ENCODE measurements around the gene RB1.

The RB1 gene

DNA sequence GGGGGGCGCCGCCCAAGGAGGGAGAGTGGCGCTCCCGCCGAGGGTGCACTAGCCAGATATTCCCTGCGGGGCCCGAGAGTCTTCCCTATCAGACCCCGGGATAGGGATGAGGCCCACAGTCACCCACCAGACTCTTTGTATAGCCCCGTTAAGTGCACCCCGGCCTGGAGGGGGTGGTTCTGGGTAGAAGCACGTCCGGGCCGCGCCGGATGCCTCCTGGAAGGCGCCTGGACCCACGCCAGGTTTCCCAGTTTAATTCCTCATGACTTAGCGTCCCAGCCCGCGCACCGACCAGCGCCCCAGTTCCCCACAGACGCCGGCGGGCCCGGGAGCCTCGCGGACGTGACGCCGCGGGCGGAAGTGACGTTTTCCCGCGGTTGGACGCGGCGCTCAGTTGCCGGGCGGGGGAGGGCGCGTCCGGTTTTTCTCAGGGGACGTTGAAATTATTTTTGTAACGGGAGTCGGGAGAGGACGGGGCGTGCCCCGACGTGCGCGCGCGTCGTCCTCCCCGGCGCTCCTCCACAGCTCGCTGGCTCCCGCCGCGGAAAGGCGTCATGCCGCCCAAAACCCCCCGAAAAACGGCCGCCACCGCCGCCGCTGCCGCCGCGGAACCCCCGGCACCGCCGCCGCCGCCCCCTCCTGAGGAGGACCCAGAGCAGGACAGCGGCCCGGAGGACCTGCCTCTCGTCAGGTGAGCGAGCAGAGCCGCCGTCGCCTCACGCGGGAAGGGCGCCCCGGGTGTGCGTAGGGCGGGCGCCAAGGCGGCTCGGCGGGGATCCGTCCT, at the start of gene RB1:
RB1 (plus strand) TSS at position 393 of the 784 bp plus-strand sequence; CDS start at position 555, 162 bp downstream.
- peak; percentile 85 for DNase-seq

DNA sequence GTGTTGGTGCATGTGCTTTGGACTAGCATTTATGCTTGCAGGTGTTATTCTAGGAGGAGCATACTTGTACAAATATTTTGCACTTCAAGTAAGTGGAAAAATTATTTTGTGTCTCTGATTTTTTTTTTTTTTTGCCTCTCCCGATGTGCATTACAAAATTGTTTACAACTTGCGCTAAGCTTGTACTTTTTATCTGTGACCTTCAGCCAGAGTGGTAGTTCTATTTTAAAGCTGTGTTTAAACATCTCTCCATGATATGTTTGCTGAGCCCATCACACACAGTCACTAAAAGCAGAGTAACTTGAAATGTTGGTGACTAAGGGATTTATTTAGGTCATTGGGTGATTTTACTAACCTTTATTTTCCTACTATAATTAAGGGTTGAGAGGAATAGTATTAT, 49.7 kb upstream of the RB1 start:
- DNase-seq = no peak

DNA sequence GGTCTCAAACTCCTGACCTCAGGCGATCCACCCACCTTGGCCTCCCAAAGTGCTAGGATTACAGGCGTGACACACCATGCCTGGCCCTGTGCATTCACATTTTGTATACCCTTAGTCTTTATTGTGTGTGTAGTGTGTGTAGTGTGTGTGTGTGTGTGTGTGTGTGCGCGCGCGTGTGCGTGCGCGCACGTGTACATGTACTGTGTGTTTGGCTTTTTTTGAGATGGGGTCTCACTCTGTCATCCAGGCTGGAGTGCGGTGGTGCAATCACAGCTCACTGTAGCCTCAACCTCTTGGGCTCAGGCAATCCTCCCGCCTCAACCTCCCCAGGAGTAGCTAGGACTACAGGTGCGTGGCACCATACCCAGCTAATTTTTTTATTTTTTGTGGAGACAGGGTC, 48.5 kb upstream of the RB1 start:
- DNase-seq = no peak

DNA sequence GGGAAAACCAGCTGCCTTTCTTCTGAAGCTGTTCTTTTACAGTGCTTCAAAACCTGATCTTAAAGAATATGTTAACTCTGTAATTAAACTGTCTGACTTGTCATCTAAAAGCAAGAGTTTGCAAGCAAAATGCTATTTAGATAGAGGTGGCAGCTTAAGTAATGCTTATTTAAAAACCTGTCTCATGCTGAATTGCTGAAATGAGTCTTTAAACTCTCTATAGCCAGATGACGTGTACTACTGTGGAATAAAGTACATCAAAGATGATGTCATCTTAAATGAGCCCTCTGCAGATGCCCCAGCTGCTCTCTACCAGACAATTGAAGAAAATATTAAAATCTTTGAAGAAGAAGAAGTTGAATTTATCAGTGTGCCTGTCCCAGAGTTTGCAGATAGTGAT, 47.6 kb upstream of the RB1 start:
- DNase-seq = no peak

DNA sequence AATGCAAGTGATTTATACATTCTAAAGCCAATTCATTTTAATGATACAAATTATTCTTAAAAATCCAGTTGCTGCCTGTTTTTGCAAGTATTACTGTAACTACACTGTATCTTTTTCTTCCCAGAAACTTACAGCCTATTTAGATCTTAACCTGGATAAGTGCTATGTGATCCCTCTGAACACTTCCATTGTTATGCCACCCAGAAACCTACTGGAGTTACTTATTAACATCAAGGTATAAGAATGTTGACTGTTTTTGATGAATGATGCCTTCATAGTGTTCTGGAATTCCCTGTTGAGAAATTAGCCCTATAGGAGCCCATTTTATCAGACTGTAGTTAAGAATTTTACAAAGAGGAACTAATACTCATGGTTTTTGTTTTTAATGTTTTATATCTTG, 45.5 kb upstream of the RB1 start:
- peak; percentile 65 for DNase-seq

DNA sequence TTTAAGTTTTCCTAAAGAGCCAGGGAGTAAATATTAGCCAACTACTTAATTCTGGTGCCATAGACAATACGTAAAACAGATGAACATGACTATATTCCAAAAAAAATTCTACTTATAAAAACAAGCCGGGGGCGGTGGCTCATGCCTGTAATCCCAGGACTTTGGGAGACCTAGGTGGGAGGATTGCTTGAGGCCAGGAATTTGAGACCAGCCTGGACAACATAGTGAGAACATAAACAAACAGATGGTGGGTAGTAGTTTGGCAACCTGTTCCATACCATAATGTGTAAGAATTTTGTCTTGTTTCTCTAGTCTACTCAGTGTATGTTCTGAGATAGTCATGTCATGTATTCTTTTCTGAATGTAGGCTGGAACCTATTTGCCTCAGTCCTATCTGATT, 45.1 kb upstream of the RB1 start:
- DNase-seq = no peak

DNA sequence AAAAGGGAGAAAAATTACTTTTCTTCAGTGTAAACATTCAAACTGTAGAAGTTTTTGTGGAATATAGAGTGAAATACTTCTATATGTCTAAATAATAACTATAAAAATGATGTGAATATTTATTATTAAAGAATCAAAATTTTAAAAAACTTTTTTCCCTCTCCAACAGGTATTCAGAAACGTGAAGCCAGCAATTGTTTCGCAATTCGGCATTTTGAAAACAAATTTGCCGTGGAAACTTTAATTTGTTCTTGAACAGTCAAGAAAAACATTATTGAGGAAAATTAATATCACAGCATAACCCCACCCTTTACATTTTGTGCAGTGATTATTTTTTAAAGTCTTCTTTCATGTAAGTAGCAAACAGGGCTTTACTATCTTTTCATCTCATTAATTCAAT, 42.6 kb upstream of the RB1 start:
- DNase-seq = no peak

DNA sequence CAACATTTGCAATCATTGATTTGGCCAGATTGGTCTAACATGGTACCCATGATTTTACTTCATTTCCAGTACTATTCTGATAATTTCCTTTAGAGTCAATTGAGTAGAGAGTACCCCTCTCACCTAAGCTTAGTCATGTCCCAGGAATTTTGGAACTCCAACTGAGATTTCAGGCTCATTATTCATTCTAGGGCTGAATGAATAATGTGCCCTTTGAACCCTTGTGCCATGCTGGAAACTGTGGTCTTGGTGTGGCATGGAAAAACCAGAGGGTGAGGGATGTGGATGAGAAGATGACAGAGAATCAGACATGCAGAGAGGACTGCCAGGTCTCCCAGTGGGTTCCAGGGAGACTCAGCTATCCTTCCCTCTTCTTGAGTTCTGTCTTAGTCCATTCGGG, 40.4 kb upstream of the RB1 start:
- peak; percentile 28 for DNase-seq

DNA sequence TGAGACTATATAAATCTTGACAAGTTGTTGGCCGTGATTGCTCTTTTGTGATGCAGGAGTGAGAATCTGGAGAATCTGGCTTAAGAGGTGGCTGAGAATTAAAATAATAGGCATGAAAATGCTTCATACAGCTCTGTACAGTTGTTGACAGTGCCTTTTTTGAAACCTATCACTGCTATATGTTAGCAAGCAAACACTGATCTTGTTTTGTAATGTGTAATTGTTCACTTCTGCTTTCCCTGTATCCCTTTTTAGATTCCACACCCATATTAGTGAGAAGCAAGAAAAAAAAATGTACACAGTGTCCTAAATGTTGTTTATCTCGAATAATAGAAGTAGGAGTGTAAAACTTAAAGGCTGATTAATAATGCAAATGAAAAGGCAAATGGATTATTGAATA, 39.5 kb upstream of the RB1 start:
- DNase-seq = no peak

DNA sequence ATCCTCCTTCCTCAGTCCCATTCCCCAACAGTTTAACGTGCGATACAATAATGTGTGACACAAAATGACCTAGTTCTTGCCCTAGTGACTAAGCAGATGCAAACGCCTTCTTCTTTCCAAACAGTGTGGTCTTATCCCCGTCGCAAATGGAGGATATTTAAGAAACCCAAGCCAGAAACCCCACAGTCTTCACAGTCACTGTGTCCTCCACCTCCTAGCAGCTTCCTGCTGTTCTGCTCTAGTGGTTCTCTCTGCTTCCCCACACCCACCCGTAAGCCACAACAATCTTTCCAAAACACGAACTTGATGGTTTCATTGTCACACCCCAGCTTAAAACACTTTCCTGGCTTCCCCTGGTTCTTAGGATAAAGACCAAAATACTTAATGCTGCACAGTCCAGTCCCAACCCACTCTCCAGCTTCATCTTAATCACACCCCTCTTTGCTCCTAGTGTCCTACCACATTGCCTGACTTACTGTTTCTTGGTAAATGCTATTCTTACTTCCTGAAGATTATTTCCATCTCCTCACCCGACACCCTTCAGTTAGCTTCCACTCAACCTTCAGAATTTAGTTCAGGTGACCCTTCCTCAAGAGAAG, 38.2 kb upstream of the RB1 start:
- DNase-seq = no peak

DNA sequence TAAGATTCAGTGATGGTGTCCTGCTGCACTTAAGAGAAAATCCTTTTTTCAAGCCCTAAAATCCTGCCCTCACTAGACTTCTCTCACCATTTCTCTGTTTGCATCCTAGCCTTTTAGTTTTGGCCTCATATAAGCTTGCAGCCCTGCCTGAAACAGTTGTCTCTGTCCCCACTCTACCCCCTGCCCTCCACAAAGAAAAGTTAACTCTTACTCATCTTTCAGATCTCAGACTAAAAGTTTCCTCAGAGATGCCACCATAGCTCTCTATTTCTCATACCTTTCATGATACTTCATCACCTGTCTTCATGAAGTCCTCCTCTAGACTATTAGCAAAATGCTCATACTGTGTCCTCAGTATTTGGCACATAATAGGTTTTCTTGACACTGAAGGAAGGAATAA, 37.4 kb upstream of the RB1 start:
- no peak for DNase-seq

DNA sequence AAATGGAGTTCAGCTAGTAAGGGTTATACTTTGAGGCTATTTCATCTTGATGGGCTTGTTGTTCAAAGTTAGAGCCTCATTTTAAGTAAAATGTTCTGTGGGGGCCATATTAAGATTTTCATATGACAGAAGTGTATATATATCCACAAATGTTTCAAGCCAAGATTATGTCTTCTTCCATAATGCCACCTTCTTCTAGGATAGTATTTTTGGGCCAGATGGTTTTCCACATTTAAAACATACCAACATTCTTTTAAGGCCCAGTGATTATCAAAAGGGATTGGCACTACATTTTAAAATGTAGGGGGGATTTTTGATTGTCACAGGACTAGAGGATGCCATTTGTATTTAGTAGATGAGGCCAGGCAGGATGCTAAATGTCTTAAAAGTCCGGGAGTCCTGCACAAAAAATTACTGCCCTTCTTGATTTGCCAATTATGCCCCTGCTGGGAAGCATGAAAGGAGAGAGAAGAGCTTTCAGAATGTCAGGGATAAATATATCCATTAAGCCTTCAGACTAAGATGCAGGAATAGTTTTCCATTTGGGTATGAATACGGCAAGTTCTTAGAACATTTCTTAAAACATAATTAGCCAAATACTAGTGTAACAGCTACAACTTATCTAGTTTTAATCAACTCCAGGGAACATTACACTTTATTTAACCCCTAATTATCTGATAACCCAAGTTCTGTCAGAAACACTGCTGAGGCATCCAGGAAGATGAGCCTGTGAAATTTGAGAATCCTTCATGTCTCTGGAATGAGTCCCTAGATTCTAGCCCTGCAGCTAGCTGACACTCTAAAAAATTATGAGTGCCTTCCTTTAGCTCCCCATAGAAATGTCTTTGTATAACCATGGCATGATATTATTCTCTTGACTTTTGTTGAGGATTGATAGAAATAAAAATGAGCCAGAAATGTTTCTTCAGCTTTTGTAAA, 36.6 kb upstream of the RB1 start:
- DNase-seq = no peak

DNA sequence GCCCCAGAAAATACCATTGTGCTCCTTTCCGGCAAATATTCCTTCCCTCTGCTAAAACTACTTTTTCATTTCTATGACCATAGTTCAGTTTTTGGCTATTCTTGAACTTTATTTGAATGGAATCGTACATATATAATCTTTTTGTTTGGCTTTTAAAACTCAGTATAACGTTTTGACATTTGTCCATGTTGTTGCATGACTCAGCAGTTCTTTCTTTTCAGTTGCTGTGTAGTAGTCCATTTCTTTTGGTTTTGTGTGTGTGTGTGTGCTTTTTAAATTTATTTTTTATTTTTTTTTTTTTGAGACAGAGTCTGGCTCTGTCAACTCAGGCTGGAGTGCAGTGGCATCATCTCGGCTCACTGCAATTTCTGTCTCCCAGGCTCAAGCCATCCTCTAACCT, 35.5 kb upstream of the RB1 start:
- no peak for DNase-seq

DNA sequence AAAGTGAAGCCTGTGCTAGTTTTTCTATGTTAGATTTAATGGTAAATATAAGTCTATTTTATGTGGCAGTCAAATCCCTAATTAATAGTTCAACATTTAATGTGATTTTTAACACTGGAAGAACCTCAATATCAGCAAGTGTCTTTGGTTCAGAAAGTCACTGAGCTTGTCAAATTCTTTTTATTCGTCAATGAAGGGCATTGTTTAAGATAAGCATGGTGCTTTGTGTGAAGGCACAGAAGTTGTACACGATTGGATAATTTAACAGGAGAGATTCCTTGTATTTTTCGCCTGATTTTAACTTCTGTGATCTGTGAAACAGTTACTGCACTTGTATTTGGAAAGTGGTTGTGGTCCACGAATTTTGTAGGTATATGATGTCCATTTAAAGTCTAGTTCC, 30.2 kb upstream of the RB1 start:
- DNase-seq = no peak

DNA sequence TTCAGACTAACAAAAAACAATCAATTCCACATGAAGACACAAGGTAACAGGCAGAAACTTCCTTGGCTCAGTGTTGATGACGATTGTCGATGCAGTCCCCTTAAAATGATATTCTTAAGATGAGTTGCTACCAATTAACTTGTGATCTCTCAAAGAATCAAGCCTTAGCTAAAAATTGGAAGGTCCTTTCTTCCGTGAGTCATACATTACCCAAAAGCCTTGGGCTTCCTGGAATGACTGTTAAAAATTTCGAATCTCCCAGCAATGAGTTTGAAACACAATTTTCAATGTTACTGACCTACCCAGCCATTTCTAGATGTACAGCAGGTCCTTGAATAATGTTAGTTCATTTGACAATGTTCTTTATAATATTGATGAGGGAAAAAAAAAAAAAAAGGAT, 28.0 kb upstream of the RB1 start:
- no peak for DNase-seq

DNA sequence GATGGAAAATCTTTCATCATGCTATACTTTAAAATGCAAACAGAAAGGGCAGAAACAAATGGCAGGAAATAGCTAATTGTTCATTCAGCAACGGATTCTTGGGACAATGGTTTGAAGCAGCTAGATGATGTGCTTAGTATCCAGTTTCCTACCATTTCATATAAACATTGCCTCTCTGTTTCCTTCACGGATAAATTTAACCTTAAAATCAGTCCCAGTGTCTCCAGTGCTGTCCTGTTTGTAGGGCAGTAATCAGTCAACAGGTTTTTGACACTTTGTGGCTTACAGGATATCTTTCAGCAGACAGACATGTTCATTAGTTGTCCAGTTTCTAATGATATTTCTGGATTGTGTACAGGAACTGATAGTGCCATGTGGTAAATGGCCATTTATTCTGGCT, 24.7 kb upstream of the RB1 start:
- DNase-seq = no peak

DNA sequence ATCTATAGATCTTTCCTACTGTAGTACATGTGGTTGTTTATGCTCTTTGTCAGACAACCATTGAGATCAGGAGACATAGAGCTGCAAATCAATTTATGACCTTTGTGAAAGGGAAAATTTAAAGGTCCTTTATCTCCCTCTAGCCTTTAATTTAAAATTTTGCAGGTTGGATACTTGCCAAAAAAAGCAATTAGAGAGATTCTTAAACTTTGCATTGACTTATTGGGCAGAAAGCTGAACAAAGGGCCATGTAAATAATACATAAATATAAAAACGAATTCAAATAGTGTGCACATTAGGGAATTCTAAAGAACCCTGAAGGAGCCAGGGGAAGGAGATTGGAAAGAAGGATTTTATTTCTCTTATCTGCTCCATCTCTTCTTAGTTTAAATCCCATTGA, 22.0 kb upstream of the RB1 start:
- no peak for DNase-seq

DNA sequence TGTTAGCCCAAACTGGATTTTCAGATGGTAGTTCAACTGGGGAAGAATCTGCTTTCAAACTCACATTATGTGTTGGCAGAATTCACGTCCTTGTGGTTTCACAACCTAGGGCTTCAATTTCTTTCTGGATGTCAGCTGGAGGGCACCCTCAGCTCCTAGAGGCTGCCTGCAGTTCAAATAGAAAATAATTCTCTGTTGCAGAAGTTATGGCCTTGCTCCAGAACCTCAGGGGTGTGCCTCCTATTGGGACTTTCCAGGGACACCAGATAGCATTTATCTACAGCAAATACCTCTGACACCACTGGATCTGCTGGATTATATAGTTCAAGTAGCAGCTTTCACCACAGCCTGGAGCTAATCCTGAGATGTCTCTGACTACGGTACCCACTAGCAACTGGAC, 11.8 kb upstream of the RB1 start:
- DNase-seq = no peak

DNA sequence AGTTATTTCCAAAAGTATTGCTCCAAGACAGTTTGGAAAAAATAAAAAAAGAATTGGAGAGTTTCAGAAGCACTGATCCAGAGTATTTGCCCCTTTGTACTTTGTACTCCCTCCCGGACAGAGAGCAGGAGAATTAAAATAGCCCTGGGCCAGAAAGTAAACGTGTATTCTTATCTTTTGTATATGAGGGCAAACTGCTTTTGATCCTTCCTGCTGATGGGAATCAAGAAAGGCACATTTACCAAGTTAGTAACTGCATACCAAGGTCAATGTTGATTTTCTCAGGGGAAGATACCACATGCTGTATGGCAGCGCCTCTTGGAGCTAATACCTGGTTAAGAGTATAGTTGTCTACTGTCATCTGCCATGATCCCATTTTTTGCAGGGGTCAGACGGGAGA, 10.9 kb upstream of the RB1 start:
- DNase-seq = no peak

DNA sequence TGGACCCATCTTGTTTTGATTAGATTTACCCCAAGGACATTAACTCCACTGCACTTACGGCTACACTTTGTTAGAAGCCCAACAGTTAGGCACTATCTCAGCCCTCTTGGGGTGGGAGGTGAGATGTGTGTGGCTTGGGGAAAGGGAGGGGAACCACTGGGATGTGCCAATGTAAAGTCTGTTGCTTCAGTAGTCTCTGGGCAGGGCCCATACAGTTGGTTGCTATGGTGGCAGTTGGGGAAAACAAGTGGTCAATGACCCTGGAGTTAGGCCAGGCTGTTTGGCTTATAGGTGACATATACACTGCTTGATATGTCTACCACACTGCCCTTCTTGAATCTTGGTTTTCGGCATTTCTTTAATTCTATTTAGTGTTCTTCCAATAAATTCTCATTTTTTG, 8.9 kb upstream of the RB1 start:
- no peak for DNase-seq

DNA sequence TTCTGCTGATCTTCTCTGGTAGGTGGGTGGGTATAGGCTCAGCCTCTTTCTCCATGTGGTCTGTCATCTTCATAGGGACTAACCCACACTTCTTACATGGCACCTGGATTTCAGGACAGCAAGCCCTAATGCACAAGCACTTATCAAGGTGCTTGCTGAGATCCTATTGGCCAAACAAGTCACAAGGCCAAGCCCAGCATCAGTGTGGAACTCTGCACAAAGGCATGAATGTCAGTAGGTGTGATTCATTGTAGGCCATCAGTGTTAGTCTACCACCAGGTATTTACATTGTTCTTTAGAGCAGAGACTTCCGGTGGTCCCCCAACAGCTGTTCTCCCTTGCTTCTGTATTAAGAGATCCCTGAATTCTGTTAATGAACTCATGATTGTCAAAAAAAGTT, 8.3 kb upstream of the RB1 start:
- no peak for DNase-seq

DNA sequence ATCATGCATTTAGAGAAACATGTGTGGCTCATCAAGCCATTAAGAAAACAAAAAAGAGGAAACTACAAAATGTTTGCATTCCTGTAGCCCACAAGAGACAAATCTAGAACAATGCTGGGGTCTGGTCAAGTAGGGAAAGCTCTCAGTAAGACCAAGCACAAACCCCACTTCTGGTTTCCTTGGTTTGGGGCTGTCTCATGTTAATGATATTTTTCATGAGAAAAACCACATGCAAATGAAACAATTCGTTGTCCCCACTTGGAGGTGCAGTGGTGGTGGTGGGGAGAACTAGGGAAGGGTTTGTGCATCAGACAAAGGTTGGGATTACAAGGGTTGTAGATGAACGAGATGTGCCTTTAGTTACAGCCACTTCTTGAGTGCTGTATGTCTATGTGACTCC, 7.0 kb upstream of the RB1 start:
- DNase-seq = no peak

DNA sequence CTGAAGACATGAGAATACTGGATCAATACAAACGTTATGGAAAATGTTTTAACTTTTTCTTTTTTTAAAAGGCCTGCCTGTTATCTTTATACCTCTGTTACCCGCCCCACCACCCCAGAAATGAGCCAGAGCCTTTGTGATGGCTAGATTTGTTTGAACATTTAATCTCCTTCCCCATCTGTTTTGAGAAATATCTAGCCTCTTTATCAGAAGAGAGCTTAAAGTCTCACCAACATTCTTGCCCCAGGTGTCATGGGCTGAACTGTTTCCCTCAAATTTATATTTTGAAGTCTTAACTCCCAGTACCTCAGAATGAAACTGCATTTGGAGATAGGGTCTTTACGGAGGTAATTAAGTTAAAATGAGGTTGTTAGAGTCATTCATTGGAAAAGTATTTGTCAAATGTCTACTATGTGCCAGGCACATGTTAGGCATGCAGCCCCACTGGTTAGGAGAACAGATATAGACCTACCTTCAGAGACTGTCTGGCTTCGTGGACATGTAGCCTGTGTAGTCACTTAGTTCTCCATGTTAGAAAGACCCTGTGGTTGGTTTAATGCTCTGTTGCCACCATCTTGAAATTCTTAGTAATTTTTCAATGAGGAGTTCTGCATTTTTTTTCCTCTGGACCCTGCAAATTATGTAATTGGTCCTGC, 6.3 kb upstream of the RB1 start:
- no peak for DNase-seq
